ENCODE measurements around the gene IMP3. TPM values are rescaled to one million over a fixed set of nuclear protein-coding genes. Genes with fewer than 3 reads are reported as not detected.
A peak's percentile ranks its signal among the peaks of the same experiment; 100 is the strongest.
"Not testable (repeated sequence)": the region's sequence is repeated elsewhere in the genome, so short reads cannot be mapped to it uniquely, and the experiment has no call there.

IMP3 gene
- polyA plus RNA-seq, 1 donor (not counting 4 experiments of a cell fraction or from before 2014, with no cell fraction given), result 70.4 TPM

DNA sequence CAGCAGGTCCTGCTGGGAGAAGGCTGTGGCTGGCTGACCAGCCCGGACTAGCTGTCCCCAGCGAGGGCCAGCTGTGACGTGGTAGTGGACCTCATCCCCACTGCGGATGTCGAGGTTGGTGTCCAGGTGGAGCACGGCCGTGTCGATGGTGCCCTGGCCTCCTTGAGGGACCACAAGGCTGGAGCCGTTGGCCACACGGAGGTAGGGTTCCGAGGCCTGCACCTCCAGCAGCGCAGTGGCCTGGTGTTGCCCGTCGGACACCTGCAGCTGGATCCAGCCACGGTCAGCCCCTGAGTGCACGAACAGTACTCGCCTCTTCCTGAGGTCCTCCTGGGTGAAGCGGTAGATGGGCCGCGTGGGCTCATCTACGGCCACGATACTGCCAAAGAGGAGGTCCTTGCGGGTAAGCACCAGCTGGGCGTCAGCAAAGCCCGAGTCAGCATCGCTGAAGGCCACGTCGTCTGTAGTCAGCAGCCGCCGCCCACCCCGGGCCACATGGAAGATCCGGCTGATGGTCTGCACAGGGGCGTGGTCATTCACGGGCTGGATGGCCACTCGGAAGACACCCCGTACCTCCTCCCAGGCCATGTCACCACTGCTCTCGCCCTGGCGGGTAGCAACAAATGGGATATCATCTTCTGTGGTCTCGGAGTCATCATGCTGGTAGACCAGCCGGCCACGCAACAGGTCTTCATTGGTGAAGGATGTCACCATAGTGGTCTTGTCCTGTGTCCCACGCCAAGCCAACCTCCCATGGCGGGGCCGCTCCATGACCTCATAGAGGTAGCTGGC lies 47.7 kb upstream of the IMP3 start:
- Histone ChIP-seq H3K9me1 (ENCODE audit: control insufficient read depth, extremely low read depth, insufficient read depth, low read length) (no peaks in the 10 kb centered on the region), H3K4me2 (ENCODE audit: control insufficient read depth, extremely low read depth, insufficient read depth, low read depth, low read length) (no peak overlapping the region), H3K27me3 (ENCODE audit: control insufficient read depth, extremely low read depth, insufficient read depth, low read length) (no peaks in the 10 kb centered on the region), H3K27ac (ENCODE audit: control insufficient read depth, insufficient read depth, low read length) (no peak overlapping the region), H3K9ac (ENCODE audit: control insufficient read depth, extremely low read depth, insufficient read depth, low read length) (no peak overlapping the region), H2AFZ (ENCODE audit: control insufficient read depth, low read length) (no peak overlapping the region), H3K4me1 (ENCODE audit: control insufficient read depth, extremely low read depth, insufficient read depth, low read length) (no peaks in the 10 kb centered on the region), H3K9me3 (ENCODE audit: control insufficient read depth, low read depth, low read length) (no peaks in the 10 kb centered on the region), H3K36me3 (ENCODE audit: control insufficient read depth in 2 of 2, extremely low read depth in 1 of 2, insufficient read depth in 2 of 2, low read length in 2 of 2) (no peaks in the 10 kb centered on the region), H4K20me1 (ENCODE audit: control insufficient read depth, extremely low read depth, insufficient read depth, low read length) (no peaks in the 10 kb centered on the region), H3K4me3 (ENCODE audit: control insufficient read depth in 2 of 3, extremely low read depth in 1 of 3, insufficient read depth in 2 of 3, low read depth in 1 of 3, low read length in 3 of 3) (no peak overlapping the region), H3K79me2 (ENCODE audit: control insufficient read depth, insufficient read depth, low read length) (no peaks in the 10 kb centered on the region)
- dilution Hi-C loops (cut with MboI; ENCODE audit: extremely low pct_ligation_motif_present, low sequenced_read_pairs), result no loop called here
- TF ChIP-seq, protein P1, sequence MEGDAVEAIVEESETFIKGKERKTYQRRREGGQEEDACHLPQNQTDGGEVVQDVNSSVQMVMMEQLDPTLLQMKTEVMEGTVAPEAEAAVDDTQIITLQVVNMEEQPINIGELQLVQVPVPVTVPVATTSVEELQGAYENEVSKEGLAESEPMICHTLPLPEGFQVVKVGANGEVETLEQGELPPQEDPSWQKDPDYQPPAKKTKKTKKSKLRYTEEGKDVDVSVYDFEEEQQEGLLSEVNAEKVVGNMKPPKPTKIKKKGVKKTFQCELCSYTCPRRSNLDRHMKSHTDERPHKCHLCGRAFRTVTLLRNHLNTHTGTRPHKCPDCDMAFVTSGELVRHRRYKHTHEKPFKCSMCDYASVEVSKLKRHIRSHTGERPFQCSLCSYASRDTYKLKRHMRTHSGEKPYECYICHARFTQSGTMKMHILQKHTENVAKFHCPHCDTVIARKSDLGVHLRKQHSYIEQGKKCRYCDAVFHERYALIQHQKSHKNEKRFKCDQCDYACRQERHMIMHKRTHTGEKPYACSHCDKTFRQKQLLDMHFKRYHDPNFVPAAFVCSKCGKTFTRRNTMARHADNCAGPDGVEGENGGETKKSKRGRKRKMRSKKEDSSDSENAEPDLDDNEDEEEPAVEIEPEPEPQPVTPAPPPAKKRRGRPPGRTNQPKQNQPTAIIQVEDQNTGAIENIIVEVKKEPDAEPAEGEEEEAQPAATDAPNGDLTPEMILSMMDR (optimal IDR thresholded peaks at IDR 0.05 in 1 of 3, IDR thresholded peaks at IDR 0.05 in 1 of 3, conservative IDR thresholded peaks at IDR 0.05 in 1 of 3; ENCODE audit: extremely low read depth in 1 of 3, insufficient read depth in 2 of 3, low read length in 3 of 3), result no peak
- no peak for TF ChIP-seq EZH2 (IDR thresholded peaks at IDR 0.05; ENCODE audit: low read length)
- DNase-seq (ENCODE audit: low read depth, low spot score) (no peak), FAIRE-seq (no peak)

DNA sequence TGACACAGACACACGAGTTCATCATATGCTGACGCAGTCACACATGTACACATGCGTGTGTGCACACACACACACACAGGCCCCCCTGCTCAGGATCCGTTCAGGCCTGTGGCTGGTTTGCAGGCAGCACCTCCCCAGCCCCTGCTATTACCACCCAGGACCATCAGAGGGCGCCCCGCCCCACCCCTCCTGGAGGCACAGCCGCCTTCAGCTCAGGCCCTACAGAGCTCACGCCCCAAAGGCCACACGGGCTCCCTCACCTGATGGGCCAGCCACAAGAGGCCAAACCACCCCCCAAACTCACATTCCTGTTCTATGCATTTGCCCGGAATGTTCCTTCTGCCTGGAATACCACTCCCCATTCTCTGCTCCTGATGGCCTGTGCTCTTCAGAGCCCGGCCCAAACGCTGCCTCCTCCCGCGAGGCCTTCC lies 46.2 kb upstream of the IMP3 start:
- H4K20me1 ChIP-seq (ENCODE audit: control insufficient read depth, extremely low read depth, insufficient read depth, low read length); H3K4me1 ChIP-seq (ENCODE audit: control insufficient read depth, extremely low read depth, insufficient read depth, low read length); H3K4me2 ChIP-seq (ENCODE audit: control insufficient read depth, extremely low read depth, insufficient read depth, low read depth, low read length); H3K9me1 ChIP-seq (ENCODE audit: control insufficient read depth, extremely low read depth, insufficient read depth, low read length); dilution Hi-C loops (cut with MboI; ENCODE audit: extremely low pct_ligation_motif_present, low sequenced_read_pairs); H3K9ac ChIP-seq (ENCODE audit: control insufficient read depth, extremely low read depth, insufficient read depth, low read length); H3K79me2 ChIP-seq (ENCODE audit: control insufficient read depth, insufficient read depth, low read length); H3K4me3 ChIP-seq (ENCODE audit: control insufficient read depth in 2 of 3, extremely low read depth in 1 of 3, insufficient read depth in 2 of 3, low read depth in 1 of 3, low read length in 3 of 3); H3K27ac ChIP-seq (ENCODE audit: control insufficient read depth, insufficient read depth, low read length); H2AFZ ChIP-seq (ENCODE audit: control insufficient read depth, low read length); DNase-seq (ENCODE audit: low read depth, low spot score); H3K9me3 ChIP-seq (ENCODE audit: control insufficient read depth, low read depth, low read length); H3K36me3 ChIP-seq (ENCODE audit: control insufficient read depth in 2 of 2, extremely low read depth in 1 of 2, insufficient read depth in 2 of 2, low read length in 2 of 2); H3K27me3 ChIP-seq (ENCODE audit: control insufficient read depth, extremely low read depth, insufficient read depth, low read length): not testable (repeated sequence)
- TF ChIP-seq, protein P1 (optimal IDR thresholded peaks at IDR 0.05 in 1 of 3, IDR thresholded peaks at IDR 0.05 in 1 of 3, conservative IDR thresholded peaks at IDR 0.05 in 1 of 3; ENCODE audit: extremely low read depth in 1 of 3, insufficient read depth in 2 of 3, low read length in 3 of 3), result peak in 2 of 3 experiments; percentile 61 to 74
- peak; percentile 59 for FAIRE-seq
